Caco-2 (cell line): Measurements from ENCODE around the gene ARHGEF33. TPM values are rescaled to one million over a fixed set of nuclear protein-coding genes. Genes with fewer than 3 reads are reported as not detected.

ENCODE experiments used
- BruUV-seq: library from RNA; stranded (reverse); fragments of 400-500 nt; replicated peaks from 2 replicates; lab custom pipeline; 2021; lab: Mats Ljungman, UMichigan
- CTCF ChIA-PET: fragments of 300-600 bp; sonication (Branson Sonifier 250); formaldehyde crosslinking; loops from one replicate; lab custom pipeline; 2022; ENCODE audit warnings: antibody characterized with exemption; lab: Charles Lee
- POLR2A ChIA-PET: fragments of 300-600 bp; sonication (Branson Sonifier 250); formaldehyde crosslinking; loops from one replicate; lab custom pipeline; 2022; ENCODE audit warnings: antibody characterized with exemption; lab: Charles Lee
- DNase-seq, 2 experiments: peaks; one replicate each; pipeline versions ENCODE4 v3.0.0 to v3.0.0-alpha.2; 2020 to 2022
- H3K27me3 ChIP-seq: replicated peaks from 2 replicates; pipeline ENCODE4 v1.6.0; 2011; ENCODE audit warnings: low read length; ENCODE audit not compliant: control insufficient read depth, insufficient read depth
- H3K36me3 ChIP-seq: 2 replicates; pipeline ENCODE4 v1.5.1; 2011; ENCODE audit warnings: low read length; ENCODE audit not compliant: control insufficient read depth, insufficient read depth
- H3K4me1 ChIP-seq: fragments of 250-450 bp; sonication (Bioruptor Pico); 2 replicates; pipeline ENCODE4 v1.5.1; 2020; ENCODE audit warnings: mild to moderate bottlenecking
- H3K4me3 ChIP-seq: 2 replicates; pipeline ENCODE4 v1.5.1; 2011; ENCODE audit warnings: low read depth, mild to moderate bottlenecking, control low read depth, low read length
- H3K9me3 ChIP-seq: fragments of 250-450 bp; sonication (Bioruptor Pico); 2 replicates; pipeline ENCODE4 v1.5.1; 2020; ENCODE audit warnings: mild to moderate bottlenecking, moderate library complexity
- H3K27ac Mint-ChIP-seq: one replicate; pipeline ENCODE4 v1.8.0; 2022; ENCODE audit warnings: mixed read lengths; ENCODE audit not compliant: unreplicated experiment
- H3K27me3 Mint-ChIP-seq: one replicate; pipeline ENCODE4 v1.8.0; 2022; ENCODE audit warnings: mixed read lengths; ENCODE audit not compliant: insufficient read depth, unreplicated experiment
- H3K36me3 Mint-ChIP-seq: one replicate; pipeline ENCODE4 v1.8.0; 2022; ENCODE audit warnings: mild to moderate bottlenecking, mixed read lengths; ENCODE audit not compliant: insufficient read depth, unreplicated experiment
- H3K4me1 Mint-ChIP-seq: one replicate; pipeline ENCODE4 v1.8.0; 2022; ENCODE audit warnings: low read depth, mixed read lengths; ENCODE audit not compliant: unreplicated experiment
- H3K4me3 Mint-ChIP-seq: one replicate; pipeline ENCODE4 v1.8.0; 2022; ENCODE audit warnings: mild to moderate bottlenecking, moderate library complexity, mixed read lengths; ENCODE audit not compliant: unreplicated experiment
- H3K9me3 Mint-ChIP-seq: one replicate; pipeline ENCODE4 v1.8.0; 2022; ENCODE audit warnings: mixed read lengths; ENCODE audit not compliant: unreplicated experiment
- CTCF ChIP-seq, 2 experiments: fragments of 200-600 bp in 1 of 2; IDR thresholded peaks; 1 replicate in 1 of 2; 2 replicates in 1 of 2; pipeline versions ENCODE4 v1.5.1 to v1.8.0; 2011 to 2022; ENCODE audit warnings: antibody characterized with exemption in 1 of 2, control low read depth in 1 of 2, inconsistent platforms in 1 of 2, low read depth in 1 of 2, low read length in 1 of 2, mild to moderate bottlenecking in 1 of 2, moderate library complexity in 1 of 2; ENCODE audit not compliant: insufficient read depth in 1 of 2, severe bottlenecking in 1 of 2, unreplicated experiment in 1 of 2
- intact Hi-C: fragments of 100-400 bp; cut with micrococcal nuclease; formaldehyde crosslinking; loops from one replicate; pipeline ENCODE4 v1.10.0; 2022; ENCODE audit not compliant: unreplicated experiment
- total RNA-seq: library from RNA; stranded (reverse); gene quantifications from 2 replicates; pipeline ENCODE4 v1.2.3, GENCODE V29; 2022

The ARHGEF33 gene
- total RNA-seq, 1 experiment from 2014 or later: not detected

GRCh38 chr2:38968021-38968420, 78.3 kb downstream of the ARHGEF33 start:
- no peaks in the 10 kb centered on the region for H3K9me3 Mint-ChIP-seq
- H3K4me3 Mint-ChIP-seq: no peak overlapping the region
- peaks cover 14% of the 10 kb centered on the region for H3K4me1 Mint-ChIP-seq
- ChIA-PET POLR2A (no interaction called here), CTCF (interaction anchor here (0.6 kb wide), 1 partner anchor 260 kb away, joined by 3 read pairs; no protein-coding TSS in a partner anchor)
- H3K27ac Mint-ChIP-seq: no peak overlapping the region
- no peak for DNase-seq
- intact Hi-C loops: no loop called here
- H3K27me3 ChIP-seq: no peaks in the 10 kb centered on the region
- no peaks in the 10 kb centered on the region for H3K27me3 Mint-ChIP-seq
- no peak for TF ChIP-seq CTCF (IDR thresholded peaks at IDR 0.05; ENCODE audit: insufficient read depth in 1 of 2, low read depth in 1 of 2, low read length in 1 of 2, severe bottlenecking in 1 of 2, unreplicated experiment in 1 of 2)
- H3K9me3 ChIP-seq: no peaks in the 10 kb centered on the region
- H3K4me3 ChIP-seq: no peak overlapping the region
- no peaks in the 10 kb centered on the region for H3K36me3 Mint-ChIP-seq
- no peaks in the 10 kb centered on the region for H3K36me3 ChIP-seq
- H3K4me1 ChIP-seq: peaks cover 24% of the 10 kb centered on the region
- BruUV-seq: no TSS peak

GRCh38 chr2:38971377-38971776, 81.7 kb downstream of the ARHGEF33 start:
- Mint-ChIP-seq H3K4me3 (no peak overlapping the region), H3K27ac (peak overlapping the region; percentile 43), H3K4me1 (peaks cover 14% of the 10 kb centered on the region), H3K27me3 (no peaks in the 10 kb centered on the region), H3K36me3 (no peaks in the 10 kb centered on the region), H3K9me3 (no peaks in the 10 kb centered on the region)
- Histone ChIP-seq H3K4me1 (peaks cover 25% of the 10 kb centered on the region), H3K27me3 (no peaks in the 10 kb centered on the region), H3K36me3 (no peaks in the 10 kb centered on the region), H3K4me3 (no peak overlapping the region), H3K9me3 (no peaks in the 10 kb centered on the region)
- intact Hi-C loops: no loop called here
- ChIA-PET POLR2A (interaction anchor here (0.5 to 0.6 kb wide), 2 partner anchors 151 to 381 kb away, joined by 3 to 4 read pairs; no protein-coding TSS in a partner anchor), CTCF (no interaction called here)
- peak in 1 of 2 experiments; percentile 12 for DNase-seq
- no TSS peak for BruUV-seq
- TF ChIP-seq CTCF (IDR thresholded peaks at IDR 0.05; ENCODE audit: insufficient read depth in 1 of 2, low read depth in 1 of 2, low read length in 1 of 2, severe bottlenecking in 1 of 2, unreplicated experiment in 1 of 2): no peak

- H3K27me3 Mint-ChIP-seq: no peaks in the 10 kb centered on the region
- TF ChIP-seq CTCF (IDR thresholded peaks at IDR 0.05; ENCODE audit: insufficient read depth in 1 of 2, low read depth in 1 of 2, low read length in 1 of 2, severe bottlenecking in 1 of 2, unreplicated experiment in 1 of 2): no peak
- no peaks in the 10 kb centered on the region for H3K9me3 ChIP-seq
- H3K4me1 ChIP-seq: peaks cover 25% of the 10 kb centered on the region
- no TSS peak for BruUV-seq
- H3K36me3 Mint-ChIP-seq: no peaks in the 10 kb centered on the region
- intact Hi-C loops: no loop called here
- H3K36me3 ChIP-seq: no peaks in the 10 kb centered on the region
- DNase-seq: no peak
- ChIA-PET POLR2A (no interaction called here), CTCF (interaction anchor here (1.1 kb wide), 1 partner anchor 26 kb away, joined by 5 read pairs; no protein-coding TSS in a partner anchor)
- H3K9me3 Mint-ChIP-seq: no peaks in the 10 kb centered on the region
- H3K27me3 ChIP-seq: no peaks in the 10 kb centered on the region
- peaks cover 14% of the 10 kb centered on the region for H3K4me1 Mint-ChIP-seq
- no peak overlapping the region for H3K4me3 Mint-ChIP-seq
- H3K4me3 ChIP-seq: no peak overlapping the region
- no peak overlapping the region for H3K27ac Mint-ChIP-seq
Observed at GRCh38 chr2:38973266-38973665, 83.6 kb downstream of the ARHGEF33 start.
